ENCODE data around the gene TBL1X. TPM values are rescaled to one million over a fixed set of nuclear protein-coding genes. Genes with fewer than 3 reads are reported as not detected.
A peak's percentile ranks its signal among the peaks of the same experiment; 100 is the strongest.
"Not testable (repeated sequence)": the region's sequence is repeated elsewhere in the genome, so short reads cannot be mapped to it uniquely, and the experiment has no call there.

The TBL1X gene
- total RNA-seq, 2 donors from 2014 or later = 8.0 to 18.6 TPM

GRCh38 chrX:9526965-9527364, 62.1 kb downstream of the TBL1X start:
- Mint-ChIP-seq H3K4me3 (no peak overlapping the region), H3K27me3 (no peaks in the 10 kb centered on the region), H3K4me1 (peaks cover 16% of the 10 kb centered on the region), H3K36me3 (ENCODE audit: low read depth) (peaks cover 5% of the 10 kb centered on the region), H3K27ac (no peak overlapping the region), H3K9me3 (no peaks in the 10 kb centered on the region)
- no peak for ATAC-seq (replicated peaks)

- H3K36me3 Mint-ChIP-seq (ENCODE audit: low read depth) = peaks cover 5% of the 10 kb centered on the region
Measured at GRCh38 chrX:9528498-9528897, 63.6 kb downstream of the TBL1X start.

GRCh38 chrX:9529223-9529622, 64.4 kb downstream of the TBL1X start:
- H3K36me3 Mint-ChIP-seq (ENCODE audit: low read depth) = peaks cover 5% of the 10 kb centered on the region
- H3K27ac Mint-ChIP-seq = no peak overlapping the region
- H3K4me3 Mint-ChIP-seq = no peak overlapping the region
- H3K4me1 Mint-ChIP-seq = peaks cover 16% of the 10 kb centered on the region
- H3K27me3 Mint-ChIP-seq = no peaks in the 10 kb centered on the region
- H3K9me3 Mint-ChIP-seq = no peaks in the 10 kb centered on the region
- ATAC-seq (replicated peaks) = no peak

More at GRCh38 chrX:9528498-9528897, 63.6 kb downstream of the TBL1X start:
- Mint-ChIP-seq H3K27me3 (no peaks in the 10 kb centered on the region), H3K4me3 (no peak overlapping the region), H3K4me1 (peaks cover 16% of the 10 kb centered on the region), H3K27ac (no peak overlapping the region), H3K9me3 (no peaks in the 10 kb centered on the region)
- no peak for ATAC-seq (replicated peaks)

- Mint-ChIP-seq H3K36me3 (ENCODE audit: low read depth) (no peaks in the 10 kb centered on the region), H3K9me3 (no peaks in the 10 kb centered on the region), H3K4me1 (peaks cover 8% of the 10 kb centered on the region), H3K4me3 (peak overlapping the region; percentile 65), H3K27ac (no peak overlapping the region), H3K27me3 (no peaks in the 10 kb centered on the region)
- ATAC-seq (replicated peaks) = peak; percentile 86
Measured at GRCh38 chrX:9530848-9531274, 66.0 kb downstream of the TBL1X start.

- Mint-ChIP-seq H3K4me1 (peaks cover 5% of the 10 kb centered on the region), H3K27ac (no peak overlapping the region), H3K27me3 (no peaks in the 10 kb centered on the region), H3K36me3 (ENCODE audit: low read depth) (peaks cover 3% of the 10 kb centered on the region), H3K4me3 (no peak overlapping the region), H3K9me3 (no peaks in the 10 kb centered on the region)
- ATAC-seq (replicated peaks) = no peak
Measured at GRCh38 chrX:9532349-9532748, 67.5 kb downstream of the TBL1X start.

- H3K27me3 Mint-ChIP-seq = no peaks in the 10 kb centered on the region
- H3K4me3 Mint-ChIP-seq = no peak overlapping the region
- no peaks in the 10 kb centered on the region for H3K9me3 Mint-ChIP-seq
- no peak for ATAC-seq (replicated peaks)
- H3K36me3 Mint-ChIP-seq (ENCODE audit: low read depth) = peaks cover 6% of the 10 kb centered on the region
- H3K4me1 Mint-ChIP-seq = peaks cover 5% of the 10 kb centered on the region
- H3K27ac Mint-ChIP-seq = no peak overlapping the region
Measured at GRCh38 chrX:9533611-9534010, 68.8 kb downstream of the TBL1X start.

GRCh38 chrX:9534686-9535085, 69.8 kb downstream of the TBL1X start:
- Mint-ChIP-seq H3K36me3 (ENCODE audit: low read depth) (peaks cover 6% of the 10 kb centered on the region), H3K27me3 (no peaks in the 10 kb centered on the region), H3K27ac (no peak overlapping the region), H3K9me3 (no peaks in the 10 kb centered on the region), H3K4me1 (peaks cover 5% of the 10 kb centered on the region), H3K4me3 (no peak overlapping the region)
- ATAC-seq (replicated peaks) = no peak

GRCh38 chrX:9535101-9535500, 70.2 kb downstream of the TBL1X start:
- H3K9me3 Mint-ChIP-seq = no peaks in the 10 kb centered on the region
- no peaks in the 10 kb centered on the region for H3K27me3 Mint-ChIP-seq
- peaks cover 5% of the 10 kb centered on the region for H3K4me1 Mint-ChIP-seq
- no peak overlapping the region for H3K27ac Mint-ChIP-seq
- peaks cover 6% of the 10 kb centered on the region for H3K36me3 Mint-ChIP-seq (ENCODE audit: low read depth)
- ATAC-seq (replicated peaks) = no peak
- H3K4me3 Mint-ChIP-seq = no peak overlapping the region

- ATAC-seq (replicated peaks); H3K27me3 Mint-ChIP-seq; H3K4me1 Mint-ChIP-seq; H3K36me3 Mint-ChIP-seq (ENCODE audit: low read depth); H3K27ac Mint-ChIP-seq; H3K9me3 Mint-ChIP-seq; H3K4me3 Mint-ChIP-seq: not testable (repeated sequence)
Measured at GRCh38 chrX:9536156-9536555, 71.3 kb downstream of the TBL1X start.

GRCh38 chrX:9537781-9538180, 72.9 kb downstream of the TBL1X start:
- Mint-ChIP-seq H3K27ac (no peak overlapping the region), H3K27me3 (no peaks in the 10 kb centered on the region), H3K9me3 (no peaks in the 10 kb centered on the region), H3K4me1 (no peaks in the 10 kb centered on the region), H3K4me3 (no peak overlapping the region), H3K36me3 (ENCODE audit: low read depth) (peaks cover 6% of the 10 kb centered on the region)
- no peak for ATAC-seq (replicated peaks)

- Mint-ChIP-seq H3K27ac (no peak overlapping the region), H3K4me3 (no peak overlapping the region), H3K27me3 (no peaks in the 10 kb centered on the region), H3K9me3 (no peaks in the 10 kb centered on the region), H3K4me1 (no peaks in the 10 kb centered on the region), H3K36me3 (ENCODE audit: low read depth) (peaks cover 6% of the 10 kb centered on the region)
- ATAC-seq (replicated peaks) = no peak
Measured at GRCh38 chrX:9538544-9539045, 73.7 kb downstream of the TBL1X start.

- Mint-ChIP-seq H3K9me3 (no peaks in the 10 kb centered on the region), H3K4me3 (no peak overlapping the region), H3K36me3 (ENCODE audit: low read depth) (peaks cover 6% of the 10 kb centered on the region), H3K4me1 (no peaks in the 10 kb centered on the region), H3K27ac (no peak overlapping the region), H3K27me3 (no peaks in the 10 kb centered on the region)
- no peak for ATAC-seq (replicated peaks)
Measured at GRCh38 chrX:9539605-9540387, 74.9 kb downstream of the TBL1X start.

GRCh38 chrX:9542106-9542760, 77.4 kb downstream of the TBL1X start:
- H3K9me3 Mint-ChIP-seq = no peaks in the 10 kb centered on the region
- H3K27me3 Mint-ChIP-seq = no peaks in the 10 kb centered on the region
- peaks cover 4% of the 10 kb centered on the region for H3K36me3 Mint-ChIP-seq (ENCODE audit: low read depth)

GRCh38 chrX:9542761-9543111, 77.9 kb downstream of the TBL1X start:
- no peak overlapping the region for H3K27ac Mint-ChIP-seq
- H3K36me3 Mint-ChIP-seq (ENCODE audit: low read depth) = no peaks in the 10 kb centered on the region
- peaks cover 5% of the 10 kb centered on the region for H3K4me1 Mint-ChIP-seq
- ATAC-seq (replicated peaks) = no peak
- H3K9me3 Mint-ChIP-seq = no peaks in the 10 kb centered on the region
- H3K4me3 Mint-ChIP-seq = no peak overlapping the region
- H3K27me3 Mint-ChIP-seq = no peaks in the 10 kb centered on the region

More at GRCh38 chrX:9542106-9542760, 77.4 kb downstream of the TBL1X start:
- Mint-ChIP-seq H3K4me1 (peaks cover 5% of the 10 kb centered on the region), H3K4me3 (no peak overlapping the region), H3K27ac (no peak overlapping the region)
- ATAC-seq (replicated peaks) = no peak

- H3K36me3 Mint-ChIP-seq (ENCODE audit: low read depth) = no peaks in the 10 kb centered on the region
- H3K4me1 Mint-ChIP-seq = peaks cover 15% of the 10 kb centered on the region
- no peak overlapping the region for H3K4me3 Mint-ChIP-seq
- ATAC-seq (replicated peaks) = no peak
- no peaks in the 10 kb centered on the region for H3K9me3 Mint-ChIP-seq
- no peak overlapping the region for H3K27ac Mint-ChIP-seq
- H3K27me3 Mint-ChIP-seq = no peaks in the 10 kb centered on the region
Measured at GRCh38 chrX:9555354-9555753, 90.5 kb downstream of the TBL1X start.
